H54 (cell line): Measurements from ENCODE around the gene C3orf20.

Experiments used
- DNase-seq: peaks from one replicate; pipeline ENCODE4 v3.0.0; 2011; ENCODE audit warnings: low spot score, mixed read lengths; ENCODE audit not compliant: insufficient read length
- FAIRE-seq: peaks from 3 replicates; lab custom pipeline; 2011; peaks lifted over from hg19 to GRCh38; lab: Jason Lieb, UNC
- POLR2A ChIP-seq: IDR thresholded peaks from 2 replicates; pipeline ENCODE4 v1.6.1; 2011; ENCODE audit warnings: low read depth, mild to moderate bottlenecking, low read length

Gene C3orf20

GRCh38 chr3:14762701-14763100 lies 87.8 kb downstream of the C3orf20 start:
- no peak for DNase-seq
- no peak for TF ChIP-seq POLR2A
- FAIRE-seq, result no peak

DNA sequence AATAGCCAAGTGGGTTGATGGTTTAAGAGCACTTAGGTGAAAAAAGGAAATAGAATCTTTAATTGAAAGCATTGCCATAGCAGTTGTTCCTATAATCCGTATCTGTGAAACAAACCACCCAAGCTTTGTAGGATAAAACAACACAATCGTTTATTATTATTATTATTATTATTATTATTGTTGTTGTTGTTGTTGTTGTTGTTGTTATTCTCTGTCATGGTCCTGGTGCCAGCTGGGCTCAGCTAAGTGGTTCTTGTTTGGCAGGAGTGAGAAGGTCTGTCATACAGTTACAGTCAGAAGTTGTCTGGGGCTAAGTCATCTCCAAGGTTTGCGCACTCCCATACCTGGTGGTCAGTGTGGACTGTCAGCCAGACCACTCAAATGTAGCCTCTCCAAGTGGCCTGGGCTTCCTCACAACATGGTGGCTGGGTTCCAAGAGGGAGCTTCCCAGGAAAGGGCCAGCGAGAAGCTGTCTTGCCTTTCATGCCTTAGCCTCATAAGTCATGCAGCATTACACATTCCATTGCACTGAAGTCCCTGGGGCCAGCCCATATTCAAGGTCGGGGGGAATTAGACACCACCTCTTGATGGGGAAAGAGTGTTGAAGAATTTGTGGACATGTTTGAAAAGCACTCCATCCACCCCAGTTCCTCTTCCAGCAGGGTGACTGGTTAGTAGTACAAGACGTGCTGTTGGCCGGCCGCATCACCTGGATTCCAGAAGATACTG lies 89.6 kb downstream of the C3orf20 start:
- DNase-seq, result no peak
- no peak for FAIRE-seq
- no peak for TF ChIP-seq POLR2A

GRCh38 chr3:14765060-14765400 lies 90.1 kb downstream of the C3orf20 start:
- DNase-seq (no peak), FAIRE-seq (no peak)
- TF ChIP-seq POLR2A, result no peak

DNA sequence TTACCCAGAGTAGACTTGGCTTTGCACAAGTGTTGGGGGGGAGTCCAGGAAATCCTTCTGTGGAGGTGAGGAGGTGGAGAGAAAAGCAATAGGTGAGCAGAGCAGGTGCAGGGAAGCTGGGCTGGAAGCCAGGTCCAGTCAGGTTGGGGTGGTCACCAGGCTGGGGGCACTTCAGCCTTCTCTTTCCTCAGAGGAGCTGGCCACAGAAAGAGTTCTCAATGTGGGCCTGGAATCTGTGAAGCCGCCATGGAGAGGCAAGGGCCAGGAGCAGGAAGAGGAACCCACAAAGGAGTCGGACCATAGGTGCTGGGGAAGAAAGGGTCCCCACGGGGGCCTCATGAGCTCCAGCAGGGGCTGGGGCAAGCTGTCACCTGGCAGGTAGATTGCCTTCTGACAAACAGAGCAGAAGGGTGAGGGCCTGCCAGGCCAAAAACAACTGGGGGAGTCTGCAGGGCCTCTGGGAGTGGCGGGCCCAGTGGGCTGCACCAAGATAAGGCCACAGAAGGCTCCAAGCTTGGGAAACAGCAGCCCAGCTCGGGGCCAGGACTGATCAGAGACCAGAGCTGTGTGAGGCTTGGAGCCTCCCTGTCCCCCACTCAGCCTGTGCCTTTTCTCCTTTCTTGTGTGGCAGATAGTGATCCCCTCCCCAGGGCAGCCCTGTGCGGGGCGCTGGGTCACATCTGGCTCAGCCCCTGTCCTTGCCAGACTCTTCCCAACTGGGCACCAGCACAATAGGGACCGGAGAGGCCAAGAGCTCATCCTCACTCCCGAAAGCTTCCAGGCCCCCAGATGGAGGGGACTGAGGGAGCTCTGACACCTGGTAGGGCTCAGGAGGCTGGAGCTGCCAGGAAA lies 90.9 kb downstream of the C3orf20 start:
- TF ChIP-seq POLR2A, result no peak
- FAIRE-seq (no peak), DNase-seq (no peak)

DNA sequence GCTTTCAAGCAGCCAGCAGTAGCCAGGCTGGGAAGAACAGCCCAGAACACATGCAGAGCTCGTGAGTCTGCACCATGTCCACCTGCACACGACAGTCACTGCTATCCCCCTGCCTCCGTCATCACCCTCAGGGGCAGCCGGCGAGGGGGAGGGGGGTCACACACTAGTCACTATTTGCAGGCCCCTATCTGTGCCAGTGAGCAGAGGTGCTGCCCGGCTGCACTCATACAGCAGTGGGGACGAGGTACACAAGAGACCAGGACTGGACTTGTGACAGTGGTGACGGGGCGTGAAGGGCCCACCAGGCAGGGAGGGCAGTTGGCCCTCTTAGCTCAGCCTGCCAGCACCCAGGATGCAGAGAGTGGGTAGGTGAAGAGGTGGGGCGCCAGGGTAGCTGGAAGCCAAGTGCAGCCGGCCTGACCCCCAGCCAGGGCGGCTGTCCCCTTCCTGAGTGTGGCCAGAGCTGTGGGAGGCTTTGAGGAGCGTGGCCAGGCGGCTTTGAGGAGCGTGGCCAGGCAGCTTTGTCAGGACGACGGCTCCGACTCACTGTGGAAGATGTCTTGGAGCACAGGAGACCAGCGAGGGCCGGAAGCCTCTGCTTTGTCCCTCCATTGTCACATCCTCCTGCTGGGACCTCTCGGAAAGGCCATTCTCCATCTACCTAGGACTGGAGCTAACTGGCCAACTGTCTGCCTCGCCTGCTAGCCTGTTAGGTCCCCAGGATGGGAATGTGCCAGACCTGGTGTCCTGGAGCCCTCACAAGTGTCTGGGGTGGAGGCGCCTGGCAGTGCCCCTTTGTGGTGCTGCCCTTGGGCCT lies 91.7 kb downstream of the C3orf20 start:
- FAIRE-seq (no peak), DNase-seq (no peak)
- TF ChIP-seq POLR2A, result no peak

- no peak for DNase-seq
- TF ChIP-seq POLR2A, result no peak
- FAIRE-seq, result no peak
Measured at GRCh38 chr3:14767245-14768051, 92.5 kb downstream of the C3orf20 start.

DNA sequence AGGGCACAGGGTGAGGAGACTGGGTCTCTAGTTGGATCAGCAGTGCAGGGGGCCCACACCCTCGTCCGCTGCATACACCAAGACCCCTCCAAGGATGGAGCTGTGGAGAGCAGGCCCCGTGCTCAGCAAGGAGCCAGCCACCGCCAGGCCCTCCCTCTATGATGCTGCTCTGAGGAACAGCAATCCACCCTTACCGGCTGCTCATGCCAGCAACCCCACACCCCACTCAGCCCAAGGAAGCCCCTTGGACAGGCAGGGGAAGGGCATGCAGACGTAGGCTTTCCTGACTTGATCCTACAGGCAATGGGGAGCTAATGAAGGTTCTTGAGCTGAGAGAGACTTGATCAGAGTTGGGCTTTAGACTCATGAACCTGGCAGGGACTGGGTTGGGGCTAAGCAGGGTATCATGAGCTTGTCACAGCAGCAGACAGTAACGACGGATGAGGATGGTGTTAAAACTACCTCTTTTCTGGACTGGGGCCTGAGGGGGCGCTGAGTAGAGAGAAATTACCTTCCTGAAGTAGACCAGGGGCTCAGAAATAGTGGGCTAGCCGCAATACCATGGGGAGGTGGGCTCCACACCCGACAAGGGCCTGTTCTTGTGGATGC lies 93.3 kb downstream of the C3orf20 start:
- no peak for FAIRE-seq
- TF ChIP-seq POLR2A, result no peak
- no peak for DNase-seq

DNA sequence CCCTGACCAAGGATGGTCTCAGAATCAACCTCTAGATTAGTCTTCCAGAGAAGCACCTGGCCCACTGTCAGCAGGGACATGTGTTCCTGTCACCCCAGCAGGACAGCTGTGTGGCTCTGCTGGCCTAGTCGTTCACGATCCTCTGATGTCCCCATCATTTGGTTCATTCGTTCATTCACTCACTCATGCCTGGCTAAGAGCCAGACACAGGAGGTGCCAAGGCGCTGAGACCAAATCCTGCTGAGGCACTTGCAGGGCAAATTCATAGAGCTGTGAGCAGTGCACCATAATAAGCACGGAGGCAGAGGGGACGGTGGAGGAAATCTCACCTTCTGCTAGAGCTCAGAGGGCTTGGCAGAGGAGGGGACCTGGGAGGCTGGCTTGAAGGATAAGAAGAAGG lies 93.9 kb downstream of the C3orf20 start:
- FAIRE-seq (no peak), DNase-seq (no peak)
- TF ChIP-seq POLR2A, result no peak

- DNase-seq (no peak), FAIRE-seq (no peak)
- TF ChIP-seq POLR2A, result no peak
Measured at GRCh38 chr3:14769544-14770325, 94.8 kb downstream of the C3orf20 start.

DNA sequence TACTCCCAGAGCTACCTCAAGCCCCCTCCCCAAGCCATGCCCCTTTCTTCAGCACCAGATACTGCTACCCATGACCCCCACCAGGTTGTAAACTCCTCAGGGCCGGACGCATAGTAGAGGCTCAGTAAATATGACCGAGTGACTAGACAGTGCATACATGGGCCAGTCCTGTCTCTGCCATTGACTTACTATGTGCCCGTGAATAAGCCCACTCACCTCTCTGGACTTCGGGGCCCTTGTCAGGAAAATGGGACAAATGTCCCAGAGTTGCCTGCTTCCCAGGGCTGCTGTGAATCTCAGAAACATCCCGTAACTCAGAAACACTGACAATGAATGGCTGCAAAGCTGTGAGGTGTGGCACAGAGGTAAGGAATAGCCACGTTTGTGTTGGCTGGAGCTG lies 95.7 kb downstream of the C3orf20 start:
- FAIRE-seq (no peak), DNase-seq (no peak)
- no peak for TF ChIP-seq POLR2A

GRCh38 chr3:14771593-14772497 lies 96.9 kb downstream of the C3orf20 start:
- no peak for DNase-seq
- no peak for FAIRE-seq
- no peak for TF ChIP-seq POLR2A
